GM21529 (cell line): ENCODE measurements around the gene CFAP221.

ENCODE experiments used
- ATAC-seq: cut with Tn5 transposase; IDR thresholded peaks from one replicate; pipeline ENCODE4 v1.9.1; 2021; ENCODE audit not compliant: unreplicated experiment

The CFAP221 gene

GRCh38 chr2:119674711-119675500 lies 130.7 kb downstream of the CFAP221 start:
- no peak for ATAC-seq

GRCh38 chr2:119678021-119678656 lies 133.9 kb downstream of the CFAP221 start:
- ATAC-seq: no peak

- no peak for ATAC-seq
These were observed 135.2 kb downstream of the CFAP221 start for GRCh38 chr2:119679526-119679837.

GRCh38 chr2:119679846-119680245 lies 135.6 kb downstream of the CFAP221 start:
- ATAC-seq: no peak

GRCh38 chr2:119680457-119681202 lies 136.4 kb downstream of the CFAP221 start:
- ATAC-seq: no peak

- ATAC-seq: no peak
These were observed 137.1 kb downstream of the CFAP221 start for GRCh38 chr2:119681203-119681867.

GRCh38 chr2:119681868-119682220 lies 137.6 kb downstream of the CFAP221 start:
- ATAC-seq: no peak

- ATAC-seq: no peak
These were observed 138.3 kb downstream of the CFAP221 start for GRCh38 chr2:119682578-119682977.

GRCh38 chr2:119683074-119683712 lies 138.9 kb downstream of the CFAP221 start:
- no peak for ATAC-seq

GRCh38 chr2:119683713-119684443 lies 139.6 kb downstream of the CFAP221 start:
- no peak for ATAC-seq

- no peak for ATAC-seq
These were observed 140.3 kb downstream of the CFAP221 start for GRCh38 chr2:119684518-119684917.

GRCh38 chr2:119688616-119689015 lies 144.4 kb downstream of the CFAP221 start:
- ATAC-seq: no peak

- no peak for ATAC-seq
These were observed 145.0 kb downstream of the CFAP221 start for GRCh38 chr2:119689218-119689617.

- no peak for ATAC-seq
These were observed 146.9 kb downstream of the CFAP221 start for GRCh38 chr2:119691189-119691588.

- no peak for ATAC-seq
These were observed 147.5 kb downstream of the CFAP221 start for GRCh38 chr2:119691651-119692245.

GRCh38 chr2:119692310-119692709 lies 148.1 kb downstream of the CFAP221 start:
- no peak for ATAC-seq

GRCh38 chr2:119692954-119693353 lies 148.7 kb downstream of the CFAP221 start:
- no peak for ATAC-seq

GRCh38 chr2:119693567-119693966 lies 149.3 kb downstream of the CFAP221 start:
- no peak for ATAC-seq

- ATAC-seq: no peak
These were observed 149.7 kb downstream of the CFAP221 start for GRCh38 chr2:119693967-119694366.

- no peak for ATAC-seq
These were observed 150.2 kb downstream of the CFAP221 start for GRCh38 chr2:119694470-119694844.
